H1 (cell line): ENCODE results near the gene IFNG-AS1. TPM values are rescaled to one million over a fixed set of nuclear protein-coding genes. Genes with fewer than 3 reads are reported as not detected.

Source experiments
- CTCF ChIA-PET: fragments of 300-600 bp; sonication (Branson Sonifier 250); formaldehyde crosslinking; loops from one replicate; lab custom pipeline; 2021; ENCODE audit not compliant: partially characterized antibody; lab: Charles Lee
- POLR2A ChIA-PET: fragments of 300-600 bp; sonication (Branson Sonifier 250); formaldehyde crosslinking; loops from one replicate; lab custom pipeline; 2021; ENCODE audit warnings: inconsistent platforms; ENCODE audit not compliant: partially characterized antibody; lab: Charles Lee
- DNase-seq, 2 experiments: peaks; one replicate each; pipeline versions ENCODE4 v3.0.0 to v3.0.0-alpha.2; 2010 to 2022; ENCODE audit warnings: low spot score in 2 of 2, low read depth in 1 of 2, mixed read lengths in 1 of 2
- FAIRE-seq: peaks from 2 replicates; lab custom pipeline; 2011; peaks lifted over from hg19 to GRCh38; lab: Jason Lieb, UNC
- H2AFZ ChIP-seq: 2 replicates; pipeline ENCODE4 v1.8.1; 2012; ENCODE audit warnings: low read length, inconsistent platforms
- H2AK5ac ChIP-seq: 2 replicates; pipeline ENCODE4 v1.6.1; 2013; ENCODE audit warnings: low read depth, low read length
- H2BK120ac ChIP-seq: replicated peaks from 2 replicates; pipeline ENCODE3; 2013; ENCODE audit warnings: low read depth, low read length, inconsistent platforms
- H2BK12ac ChIP-seq: 2 replicates; pipeline ENCODE4 v1.6.1; 2013; ENCODE audit warnings: low read depth, low read length
- H2BK15ac ChIP-seq: 2 replicates; pipeline ENCODE4 v1.6.1; 2013; ENCODE audit warnings: low read length
- H2BK20ac ChIP-seq: 2 replicates; pipeline ENCODE4 v1.6.1; 2013; ENCODE audit warnings: low read length
- H2BK5ac ChIP-seq: 2 replicates; pipeline ENCODE4 v1.6.1; 2013; ENCODE audit warnings: low read depth, low read length
- H3K14ac ChIP-seq: 2 replicates; pipeline ENCODE4 v1.6.1; 2013; ENCODE audit warnings: inconsistent platforms; ENCODE audit not compliant: insufficient read length
- H3K18ac ChIP-seq: 2 replicates; pipeline ENCODE4 v1.6.1; 2013; ENCODE audit warnings: low read length; ENCODE audit errors: extremely low read depth
- H3K23ac ChIP-seq: 2 replicates; pipeline ENCODE4 v1.6.1; 2013; ENCODE audit warnings: inconsistent platforms; ENCODE audit not compliant: insufficient read length
- H3K23me2 ChIP-seq: 2 replicates; pipeline ENCODE4 v1.6.1; 2013; ENCODE audit warnings: low read depth, low read length
- H3K27ac ChIP-seq: 2 replicates; pipeline ENCODE4 v1.6.1; 2011; ENCODE audit warnings: low read depth, low read length, inconsistent platforms
- H3K27me3 ChIP-seq, 4 experiments: replicated peaks in 1 of 4; 1 replicate in 1 of 4; 2 replicates in 3 of 4; pipeline versions ENCODE4 v1.6.1 to v1.8.1; 2011 to 2013; ENCODE audit warnings: low read length in 3 of 4, mild to moderate bottlenecking in 3 of 4, inconsistent platforms in 2 of 4, mixed read lengths in 2 of 4, moderate library complexity in 1 of 4; ENCODE audit not compliant: control insufficient read depth in 3 of 4, insufficient read depth in 3 of 4; ENCODE audit errors: extremely low read depth in 1 of 4
- H3K36me3 ChIP-seq, 4 experiments: 2 replicates each; pipeline versions ENCODE4 v1.6.1 to v1.8.1; 2011 to 2013; ENCODE audit warnings: mild to moderate bottlenecking in 4 of 4, low read length in 3 of 4, moderate library complexity in 2 of 4, control low read depth in 1 of 4, inconsistent platforms in 1 of 4; ENCODE audit not compliant: insufficient read depth in 4 of 4, control insufficient read depth in 2 of 4
- H3K4ac ChIP-seq: replicated peaks from 2 replicates; pipeline ENCODE3; 2013; ENCODE audit warnings: low read length, low read depth, mixed read lengths, inconsistent platforms; ENCODE audit not compliant: insufficient read length
- H3K4me1 ChIP-seq, 4 experiments: replicated peaks in 1 of 4; 1 replicate in 1 of 4; 2 replicates in 3 of 4; pipeline versions ENCODE4 v1.6.1 to v1.8.1; 2011 to 2013; ENCODE audit warnings: low read length in 3 of 4, inconsistent platforms in 2 of 4, mixed read lengths in 1 of 4; ENCODE audit not compliant: insufficient read depth in 4 of 4, control insufficient read depth in 3 of 4
- H3K4me2 ChIP-seq, 2 experiments: 2 replicates each; pipeline versions ENCODE4 v1.6.1 to v1.8.1; 2011 to 2013; ENCODE audit warnings: low read depth in 2 of 2, low read length in 2 of 2, control low read depth in 1 of 2, inconsistent platforms in 1 of 2, mild to moderate bottlenecking in 1 of 2; ENCODE audit not compliant: insufficient read depth in 1 of 2
- H3K4me3 ChIP-seq, 4 experiments: fragments of 200-600, 300-600 bp in 1 of 4; sonication (generic), shearing (Covaris generic), sonication (Bioruptor Twin) in 1 of 4; 2 replicates each; pipeline versions ENCODE4 v1.5.1 to v1.8.1; 2011 to 2016; ENCODE audit warnings: low read length in 4 of 4, low read depth in 3 of 4, control low read depth in 2 of 4, inconsistent platforms in 2 of 4, mild to moderate bottlenecking in 2 of 4, mixed read lengths in 1 of 4, moderate library complexity in 1 of 4; ENCODE audit not compliant: insufficient read depth in 2 of 4; ENCODE audit errors: extremely low read depth in 1 of 4
- H3K56ac ChIP-seq: replicated peaks from 2 replicates; pipeline ENCODE3; 2013; ENCODE audit warnings: low read depth, mild to moderate bottlenecking, mixed read lengths, low read length, inconsistent platforms; ENCODE audit not compliant: insufficient read length
- H3K79me1 ChIP-seq: 2 replicates; pipeline ENCODE4 v1.6.1; 2013; ENCODE audit warnings: low read depth, low read length, control low read depth
- H3K79me2 ChIP-seq, 2 experiments: 2 replicates each; pipeline versions ENCODE4 v1.6.1 to v1.8.1; 2012 to 2013; ENCODE audit warnings: low read length in 2 of 2, mild to moderate bottlenecking in 2 of 2, inconsistent platforms in 1 of 2; ENCODE audit not compliant: insufficient read depth in 2 of 2, control insufficient read depth in 1 of 2
- H3K9ac ChIP-seq, 4 experiments: replicated peaks in 1 of 4; 1 replicate in 1 of 4; 2 replicates in 3 of 4; pipeline versions ENCODE4 v1.6.1 to v1.8.1; 2011 to 2013; ENCODE audit warnings: low read depth in 3 of 4, low read length in 3 of 4, control low read depth in 2 of 4, mild to moderate bottlenecking in 2 of 4, moderate library complexity in 2 of 4, inconsistent platforms in 1 of 4; ENCODE audit errors: extremely low read depth in 1 of 4
- H3K9me3 ChIP-seq, 2 experiments: 2 replicates each; pipeline versions ENCODE4 v1.6.1 to v1.8.1; 2012 to 2013; ENCODE audit warnings: mild to moderate bottlenecking in 2 of 2, moderate library complexity in 2 of 2, control low read depth in 1 of 2, inconsistent platforms in 1 of 2, low read depth in 1 of 2, low read length in 1 of 2, mixed read lengths in 1 of 2; ENCODE audit not compliant: insufficient read depth in 2 of 2
- H4K20me1 ChIP-seq, 2 experiments: replicated peaks in 1 of 2; 2 replicates each; pipeline versions ENCODE3 to v1.8.1; 2011 to 2013; ENCODE audit warnings: inconsistent platforms in 2 of 2, low read length in 2 of 2, mild to moderate bottlenecking in 1 of 2; ENCODE audit not compliant: insufficient read depth in 2 of 2, control insufficient read depth in 1 of 2
- H4K5ac ChIP-seq: 2 replicates; pipeline ENCODE4 v1.6.1; 2013; ENCODE audit warnings: low read length, low read depth, mixed read lengths, inconsistent platforms; ENCODE audit not compliant: insufficient read length
- H4K8ac ChIP-seq: 2 replicates; pipeline ENCODE4 v1.8.0; 2013; ENCODE audit warnings: mild to moderate bottlenecking, moderate library complexity, low read length, inconsistent platforms; ENCODE audit not compliant: insufficient read depth; ENCODE audit errors: extremely low read depth
- H4K91ac ChIP-seq: replicated peaks from 2 replicates; pipeline ENCODE3; 2013; ENCODE audit warnings: low read length, mixed read lengths, inconsistent platforms; ENCODE audit not compliant: insufficient read length
- WGBS, 2 experiments: shearing (Covaris generic) in 1 of 2; methylation state at CpG; one replicate each; pipeline versions ENCODE4 v1.1.6 to v1.1.7; 2013 to 2015; ENCODE audit warnings: low lambda C conversion rate in 2 of 2, mixed read lengths in 2 of 2, inconsistent platforms in 1 of 2, low coverage in 1 of 2, missing lambda C conversion rate in 1 of 2; ENCODE audit not compliant: insufficient replicate concordance in 2 of 2, insufficient coverage in 1 of 2, insufficient read length in 1 of 2; ENCODE audit errors: extremely low coverage in 1 of 2, missing lambda C conversion rate in 1 of 2; 5-methylcytosine and 5-hydroxymethylcytosine counted together
- polyA plus RNA-seq, 7 experiments: library from polyadenylated mRNA; depleted of rRNA in 3 of 7; stranded (reverse) in 5 of 7; unstranded in 2 of 7; fragments of >200 nt in 5 of 7; fragments of 200-250 nt in 2 of 7; gene quantifications; 1 replicate in 5 of 7; 2 replicates in 1 of 7; 4 replicates in 1 of 7; pipeline versions ENCODE4 v1.2.1 to v1.2.3, GENCODE V29; 2011 to 2013; ENCODE audit warnings: missing spikeins in 2 of 7, mixed read lengths in 2 of 7
- total RNA-seq: library from RNA; stranded (reverse); fragmentation: NEBNext Ultra II Directional; extraction: Animal tissue kit (Norgen Biotek cat#: 25700); gene quantifications from 2 replicates; pipeline ENCODE4 v1.2.1, GENCODE V29; 2021

Gene IFNG-AS1
- total and polyA plus RNA-seq, 2 of the 8 experiments (the other 6 are each of a cell fraction or from before 2014, with no cell fraction given) = not detected

GRCh38 chr12:67994046-67994445 is 4.8 kb downstream of the IFNG-AS1 start:
- no peaks in the 10 kb centered on the region for H3K36me3 ChIP-seq
- H4K5ac ChIP-seq = no peak overlapping the region
- no peaks in the 10 kb centered on the region for H3K79me1 ChIP-seq
- DNase-seq (no peak), FAIRE-seq (no peak)
- H2BK5ac ChIP-seq = no peak overlapping the region
- H3K9me3 ChIP-seq = no peaks in the 10 kb centered on the region
- no peak overlapping the region for H4K91ac ChIP-seq
- H2AK5ac ChIP-seq = no peak overlapping the region
- no peaks in the 10 kb centered on the region for H3K79me2 ChIP-seq
- H2BK120ac ChIP-seq = no peak overlapping the region
- no peaks in the 10 kb centered on the region for H3K27me3 ChIP-seq
- no peak overlapping the region for H2BK15ac ChIP-seq
- no peak overlapping the region for H3K56ac ChIP-seq
- no peaks in the 10 kb centered on the region for H3K23me2 ChIP-seq
- H3K9ac ChIP-seq = no peak overlapping the region
- H4K8ac ChIP-seq = no peak overlapping the region
- no peak overlapping the region for H2AFZ ChIP-seq
- no peak overlapping the region for H3K23ac ChIP-seq
- H3K4me2 ChIP-seq = no peak overlapping the region
- H2BK12ac ChIP-seq = no peak overlapping the region
- H3K18ac ChIP-seq = no peak overlapping the region
- WGBS, 2 experiments = 90% methylated on average over 3 of the region's 3 CpGs; no CpG with 5 or more reads in 1 of the 2 experiments
- no peak overlapping the region for H3K4ac ChIP-seq
- ChIA-PET CTCF (interaction anchor here (0.6 to 2.0 kb wide), 6 partner anchors 10 to 639 kb away, joined by 3 to 11 read pairs (median 3); no protein-coding TSS in a partner anchor), POLR2A (no interaction called here)
- no peak overlapping the region for H2BK20ac ChIP-seq
- no peak overlapping the region for H3K14ac ChIP-seq
- no peaks in the 10 kb centered on the region for H3K4me1 ChIP-seq
- H3K4me3 ChIP-seq = no peak overlapping the region
- no peak overlapping the region for H3K27ac ChIP-seq
- no peaks in the 10 kb centered on the region for H4K20me1 ChIP-seq
